ENCODE data around the gene COX19. TPM values are rescaled to one million over a fixed set of nuclear protein-coding genes. Genes with fewer than 3 reads are reported as not detected.

Gene COX19
- total RNA-seq, 1 experiment from 2014 or later: 12.3 TPM

GRCh38 chr7:996079-996872 is 20.9 kb upstream of the COX19 start:
- H2BK5ac ChIP-seq (ENCODE audit: insufficient read length, low read length): no peak overlapping the region
- no peak overlapping the region for H2BK120ac ChIP-seq (ENCODE audit: low read depth, low read length, poor library complexity, severe bottlenecking)
- H4K8ac ChIP-seq (replicated peaks; ENCODE audit: insufficient read length, low read depth, low read length): no peak overlapping the region
- no peaks in the 10 kb centered on the region for H3K9me3 ChIP-seq (ENCODE audit: control insufficient read depth, low read depth, low read length)
- no CpG with 5 or more reads among the region's 38 CpGs for WGBS (ENCODE audit: extremely low coverage, insufficient read length, low lambda C conversion rate)
- no peak overlapping the region for H3K4me2 ChIP-seq (ENCODE audit: insufficient read depth, insufficient read length, low read length)
- H2BK12ac ChIP-seq (ENCODE audit: insufficient read length, low read depth, low read length): no peak overlapping the region
- no peak for DNase-seq
- no peak overlapping the region; the same call in 1 of the 2 replicates for H3K14ac ChIP-seq (ENCODE audit: insufficient read depth, low read length)
- no peak overlapping the region for H3K18ac ChIP-seq (ENCODE audit: insufficient read length, low read depth, low read length)
- no peaks in the 10 kb centered on the region for H3K4me1 ChIP-seq (ENCODE audit: insufficient read depth, low read length)
- no peak overlapping the region for H2BK15ac ChIP-seq (ENCODE audit: low read depth, low read length)
- no peak overlapping the region for H3K4me3 Mint-ChIP-seq
- H3K27me3 ChIP-seq (ENCODE audit: insufficient read depth, low read length): no peaks in the 10 kb centered on the region
- peaks cover 2 to 20% of the 10 kb centered on the region in 2 experiments; a peak in 3 of 4 replicates for H3K4me1 Mint-ChIP-seq
- H3K79me1 ChIP-seq (ENCODE audit: insufficient read depth, low read depth, low read length, poor library complexity, severe bottlenecking): no peaks in the 10 kb centered on the region
- H3K27me3 Mint-ChIP-seq (ENCODE audit: low read depth): no peaks in the 10 kb centered on the region; the same call in 1 of the 2 replicates
- H3K36me3 Mint-ChIP-seq (ENCODE audit: insufficient read depth in 1 of 3, low read depth in 3 of 3): peaks cover 0 to 10% (median 9%) of the 10 kb centered on the region in 3 experiments; a peak in 4 of 7 replicates
- no peak overlapping the region for H4K91ac ChIP-seq (ENCODE audit: insufficient read length, low read depth, low read length)
- no peak overlapping the region for H3K56ac ChIP-seq (ENCODE audit: insufficient read length, low read depth, low read length)
- no peaks in the 10 kb centered on the region for H3K79me2 ChIP-seq (ENCODE audit: insufficient read depth, low read length)
- no peak overlapping the region for H2AK5ac ChIP-seq (ENCODE audit: insufficient read length, low read length)
- H2AFZ ChIP-seq (ENCODE audit: low read length): no peak overlapping the region
- H3K23ac ChIP-seq (ENCODE audit: insufficient read length, low read depth, low read length): no peak overlapping the region
- H3K27ac ChIP-seq (ENCODE audit: insufficient read length, low read depth, low read length): no peak overlapping the region
- no peaks in the 10 kb centered on the region for H3K9me3 Mint-ChIP-seq
- H4K20me1 ChIP-seq (ENCODE audit: control insufficient read depth, insufficient read depth, insufficient read length): no peaks in the 10 kb centered on the region
- no peak overlapping the region for H3K4ac ChIP-seq (ENCODE audit: low read depth, low read length)
- H3T11ph ChIP-seq (ENCODE audit: low read length): no peak overlapping the region
- H2BK20ac ChIP-seq (ENCODE audit: low read depth, low read length, poor library complexity, severe bottlenecking): no peak overlapping the region
- no peak overlapping the region for H3K27ac Mint-ChIP-seq
- no peak overlapping the region for H4K5ac ChIP-seq (ENCODE audit: insufficient read length, low read depth, low read length)
- no peak overlapping the region for H3K9ac ChIP-seq (ENCODE audit: extremely low read depth, insufficient read length, low read length)
- H3K23me2 ChIP-seq (ENCODE audit: insufficient read length, low read depth, low read length, poor library complexity, severe bottlenecking): no peaks in the 10 kb centered on the region
- no peak for TF ChIP-seq CTCF (conservative IDR thresholded peaks at IDR 0.05)

All from H9 (cell line).